ES-I3 (cell line): Measurements from ENCODE around the gene PARL.

Source experiments
- H3K36me3 ChIP-seq: 2 replicates; pipeline ENCODE4 v1.6.1; 2013; ENCODE audit warnings: mild to moderate bottlenecking, low read length, control low read depth, moderate library complexity; ENCODE audit not compliant: insufficient read depth
- H3K4me1 ChIP-seq: 2 replicates; pipeline ENCODE4 v1.6.1; 2013; ENCODE audit warnings: mild to moderate bottlenecking, control low read depth, low read length; ENCODE audit not compliant: insufficient read depth
- H3K9ac ChIP-seq: 2 replicates; pipeline ENCODE4 v1.6.1; 2013; ENCODE audit warnings: low read depth, mild to moderate bottlenecking, low read length, moderate library complexity
- H3K9me3 ChIP-seq: 2 replicates; pipeline ENCODE4 v1.6.1; 2013; ENCODE audit warnings: mild to moderate bottlenecking, low read length, moderate library complexity; ENCODE audit not compliant: control insufficient read depth, insufficient read depth

PARL gene

GRCh38 chr3:183884427-183885296 lies at the start of gene PARL:
Gene PARL (minus strand): TSS chr3:183884880. CDS start chr3:183884846, 34 bp downstream.
- Histone ChIP-seq H3K36me3 (no peaks in the 10 kb centered on the region), H3K9ac (peak within 1 kb of the TSS; percentile 87), H3K9me3 (no peaks in the 10 kb centered on the region), H3K4me1 (peaks cover 5% of the 10 kb centered on the region; the same call in 1 of the 2 replicates)

GRCh38 chr3:183933160-183933559 lies 48.5 kb upstream of the PARL start:
- Histone ChIP-seq H3K36me3 (no peaks in the 10 kb centered on the region), H3K4me1 (no peaks in the 10 kb centered on the region), H3K9ac (no peak overlapping the region), H3K9me3 (no peaks in the 10 kb centered on the region)

- no peaks in the 10 kb centered on the region for H3K9me3 ChIP-seq
- no peaks in the 10 kb centered on the region for H3K36me3 ChIP-seq
- H3K4me1 ChIP-seq: no peaks in the 10 kb centered on the region
- no peak overlapping the region for H3K9ac ChIP-seq
Measured at GRCh38 chr3:183931881-183932280, 47.2 kb upstream of the PARL start.

- H3K9ac ChIP-seq: no peak overlapping the region
- no peaks in the 10 kb centered on the region for H3K4me1 ChIP-seq
- H3K36me3 ChIP-seq: no peaks in the 10 kb centered on the region
- no peaks in the 10 kb centered on the region for H3K9me3 ChIP-seq
Measured at GRCh38 chr3:183930086-183930485, 45.4 kb upstream of the PARL start.

- no peaks in the 10 kb centered on the region for H3K9me3 ChIP-seq
- H3K36me3 ChIP-seq: no peaks in the 10 kb centered on the region
- H3K9ac ChIP-seq: no peak overlapping the region
- H3K4me1 ChIP-seq: no peaks in the 10 kb centered on the region
Measured at GRCh38 chr3:183927059-183927458, 42.4 kb upstream of the PARL start.

GRCh38 chr3:183924956-183925355 lies 40.3 kb upstream of the PARL start:
- H3K9me3 ChIP-seq: no peaks in the 10 kb centered on the region
- no peak overlapping the region for H3K9ac ChIP-seq
- H3K36me3 ChIP-seq: peaks cover 2% of the 10 kb centered on the region; the same call in 1 of the 2 replicates
- no peaks in the 10 kb centered on the region for H3K4me1 ChIP-seq

- Histone ChIP-seq H3K9me3 (no peaks in the 10 kb centered on the region), H3K9ac (no peak overlapping the region), H3K4me1 (no peaks in the 10 kb centered on the region), H3K36me3 (peaks cover 7% of the 10 kb centered on the region; the same call in 1 of the 2 replicates)
Measured at GRCh38 chr3:183924543-183924942, 39.9 kb upstream of the PARL start.

- no peaks in the 10 kb centered on the region for H3K4me1 ChIP-seq
- peaks cover 8% of the 10 kb centered on the region; the same call in 1 of the 2 replicates for H3K36me3 ChIP-seq
- H3K9me3 ChIP-seq: no peaks in the 10 kb centered on the region
- no peak overlapping the region for H3K9ac ChIP-seq
Measured at GRCh38 chr3:183922421-183922820, 37.7 kb upstream of the PARL start.

GRCh38 chr3:183921096-183921495 lies 36.4 kb upstream of the PARL start:
- peaks cover 8% of the 10 kb centered on the region; the same call in 1 of the 2 replicates for H3K36me3 ChIP-seq
- H3K9me3 ChIP-seq: no peaks in the 10 kb centered on the region
- no peak overlapping the region for H3K9ac ChIP-seq
- H3K4me1 ChIP-seq: no peaks in the 10 kb centered on the region

GRCh38 chr3:183920416-183920815 lies 35.7 kb upstream of the PARL start:
- no peaks in the 10 kb centered on the region for H3K9me3 ChIP-seq
- no peak overlapping the region for H3K9ac ChIP-seq
- peaks cover 8% of the 10 kb centered on the region; the same call in 1 of the 2 replicates for H3K36me3 ChIP-seq
- H3K4me1 ChIP-seq: no peaks in the 10 kb centered on the region

GRCh38 chr3:183918178-183918577 lies 33.5 kb upstream of the PARL start:
- Histone ChIP-seq H3K36me3 (peaks cover 8% of the 10 kb centered on the region; the same call in 1 of the 2 replicates), H3K4me1 (no peaks in the 10 kb centered on the region), H3K9ac (no peak overlapping the region)

GRCh38 chr3:183917776-183918175 lies 33.1 kb upstream of the PARL start:
- H3K9me3 ChIP-seq: no peaks in the 10 kb centered on the region
- no peaks in the 10 kb centered on the region for H3K4me1 ChIP-seq
- peaks cover 8% of the 10 kb centered on the region; the same call in 1 of the 2 replicates for H3K36me3 ChIP-seq
- H3K9ac ChIP-seq: no peak overlapping the region

More at GRCh38 chr3:183918178-183918577, 33.5 kb upstream of the PARL start:
- H3K9me3 ChIP-seq: no peaks in the 10 kb centered on the region

- H3K36me3 ChIP-seq: peaks cover 4% of the 10 kb centered on the region; the same call in 1 of the 2 replicates
- H3K4me1 ChIP-seq: no peaks in the 10 kb centered on the region
- H3K9me3 ChIP-seq: no peaks in the 10 kb centered on the region
- H3K9ac ChIP-seq: no peak overlapping the region
Measured at GRCh38 chr3:183914856-183915255, 30.2 kb upstream of the PARL start.

- Histone ChIP-seq H3K4me1 (no peaks in the 10 kb centered on the region), H3K9me3 (no peaks in the 10 kb centered on the region), H3K36me3 (no peaks in the 10 kb centered on the region), H3K9ac (no peak overlapping the region)
Measured at GRCh38 chr3:183913580-183913920, 28.9 kb upstream of the PARL start.

GRCh38 chr3:183912895-183913579 lies 28.4 kb upstream of the PARL start:
- Histone ChIP-seq H3K36me3 (no peaks in the 10 kb centered on the region), H3K9ac (no peak overlapping the region), H3K9me3 (no peaks in the 10 kb centered on the region), H3K4me1 (no peaks in the 10 kb centered on the region)
